Adrenal gland (tissue), 12 donors: ENCODE measurements around the gene EIF4E2. TPM values are rescaled to one million over a fixed set of nuclear protein-coding genes. Genes with fewer than 3 reads are reported as not detected.
A peak's percentile ranks its signal among the peaks of the same experiment; 100 is the strongest.

Experiments
- DNase-seq, 7 donors: peaks; one replicate each; pipeline ENCODE4 v3.0.0-alpha.2; 2019 to 2020
- H3K27ac ChIP-seq, 5 donors: fragments of 200-600 bp; sonication (generic) in 4 of 5; 1 replicate in 3 of 5; 2 replicates in 2 of 5; pipeline versions ENCODE4 v1.5.1 to v1.8.0; 2016 to 2020; ENCODE audit warnings: mild to moderate bottlenecking in 1 of 5
- H3K27me3 ChIP-seq: fragments of 200-600 bp; 2 replicates; pipeline ENCODE4 v1.8.0; 2021
- H3K36me3 ChIP-seq, 2 donors: fragments of 200-600 bp; replicated peaks in 1 of 2; 1 replicate in 1 of 2; 2 replicates in 1 of 2; pipeline versions ENCODE4 v1.5.1 to v1.8.0; 2018 to 2022
- H3K4me1 ChIP-seq, 2 donors: fragments of 200-600 bp; replicated peaks in 1 of 2; 1 replicate in 1 of 2; 2 replicates in 1 of 2; pipeline versions ENCODE4 v1.5.1 to v1.8.0; 2018 to 2021
- H3K4me3 ChIP-seq, 4 donors: fragments of 200-600 bp; sonication (generic) in 3 of 4; one replicate each; pipeline ENCODE4 v1.5.1; 2016 to 2018
- H3K9me3 ChIP-seq, 3 donors: fragments of 200-600 bp; sonication (generic) in 1 of 3; replicated peaks in 1 of 3; 1 replicate in 2 of 3; 2 replicates in 1 of 3; pipeline versions ENCODE4 v1.5.1 to v1.8.0; 2016 to 2021
- CTCF ChIP-seq, 6 experiments: fragments of 450-650 bp in 4 of 6; fragments of 200-600 bp in 2 of 6; sonication (generic) in 1 of 6; IDR thresholded peaks; 1 replicate in 5 of 6; 2 replicates in 1 of 6; pipeline versions ENCODE4 v1.5.1 to v1.8.0; 2016 to 2021; ENCODE audit warnings: antibody characterized with exemption in 6 of 6, mild to moderate bottlenecking in 2 of 6, moderate library complexity in 1 of 6
- POLR2A ChIP-seq, 2 donors: fragments of 450-650 bp; IDR thresholded peaks; one replicate each; pipeline ENCODE4 v1.6.1; 2017; ENCODE audit warnings: antibody characterized with exemption in 2 of 2, mild to moderate bottlenecking in 2 of 2, moderate library complexity in 1 of 2
- WGBS, 4 donors: extraction: QIAGEN DNeasy Blood & Tissue Kit in 2 of 4; methylation state at CpG; one replicate each; pipeline versions ENCODE4 v1.1.5 to v1.1.7; 2013 to 2017; 5-methylcytosine and 5-hydroxymethylcytosine counted together
- intact Hi-C, 2 donors: fragments of 100-400 bp; cut with DNase I; formaldehyde crosslinking; loops; one replicate each; pipeline versions ENCODE4 v1.14.1 to v1.15.0; 2022 to 2023
- polyA plus RNA-seq, 3 donors: library from polyadenylated mRNA; stranded (reverse); fragments of 200-250 nt in 2 of 3; fragments of 350-450 nt in 1 of 3; fragmentation: Illumina TruSeq in 1 of 3; extraction: RNeasy Lipid Tissue Mini Kit (QIAGEN cat#74804) in 1 of 3; gene quantifications; one replicate each; pipeline ENCODE4 v1.2.3, GENCODE V29; 2013 to 2014
- total RNA-seq, 9 donors: library from RNA; depleted of rRNA in 4 of 9; stranded (reverse); fragments of >200 nt in 4 of 9; fragments of 120-200 nt in 1 of 9; fragmentation: NEBNext Ultra II Directional in 1 of 9; extraction: Animal tissue kit (Norgen Biotek cat#: 25700) in 1 of 9; gene quantifications; one replicate each; pipeline versions ENCODE4 v1.1.0 to v1.2.4, GENCODE V29; 2013 to 2023
- donor health status: healthy with polysubstance abuse.
- donor health status: Bipolar disorder and iron deficiency.
- donor health status: DM: yes; HTN: yes; CAD: no.
- donor health status: DM: no; HTN: no; CAD: no.
- donor health status: DM: no; HTN: no; CAD: no.
- donor health status: DM: yes; HTN: yes; CAD: no.

EIF4E2 gene
- total and polyA plus RNA-seq, 12 donors, result 32.2 to 137 (median 57.8) TPM

DNA sequence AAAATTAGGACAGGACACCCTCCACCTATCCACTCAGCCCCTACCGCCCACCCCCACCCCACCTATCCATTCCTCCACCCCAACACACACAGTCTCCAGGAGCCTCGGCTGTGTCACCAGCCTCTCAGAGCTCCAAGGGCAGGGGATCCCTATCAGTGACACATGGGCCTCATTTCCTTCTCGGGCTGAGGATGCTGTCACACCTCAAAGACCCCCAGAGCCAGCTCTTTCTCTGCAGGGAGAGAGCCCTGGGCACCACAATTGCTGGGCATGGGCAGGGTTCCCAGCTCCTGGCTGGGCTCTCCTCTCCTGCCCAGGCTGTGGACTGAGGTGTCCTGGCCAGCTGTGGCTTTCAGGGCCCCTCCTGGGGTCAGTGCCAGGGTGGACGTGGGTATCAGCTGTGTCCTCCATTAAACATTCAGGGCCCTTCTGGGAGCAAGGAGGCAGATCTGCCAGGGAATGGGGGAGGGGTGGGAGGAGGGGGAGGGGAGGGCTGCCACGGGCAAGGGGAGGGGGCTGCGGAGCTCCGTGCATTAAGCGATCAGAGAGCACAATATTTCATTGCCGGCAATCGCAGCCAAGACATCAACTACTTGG is 48.6 kb upstream of the EIF4E2 start:
- Histone ChIP-seq H3K4me3 (no peak overlapping the region), H3K27ac (peak overlapping the region; percentile 71 to 89 (median 79)), H3K36me3 (no peaks in the 10 kb centered on the region), H3K27me3 (no peaks in the 10 kb centered on the region), H3K4me1 (peaks cover 16 to 27% of the 10 kb centered on the region in 2 donors), H3K9me3 (no peaks in the 10 kb centered on the region)
- 4 to 56% (median 29%) methylated on average over 6 to 10 of the region's 10 CpGs for WGBS, 4 donors
- intact Hi-C loops, result no loop called here
- no peak for TF ChIP-seq POLR2A (IDR thresholded peaks at IDR 0.05)
- TF ChIP-seq CTCF (IDR thresholded peaks at IDR 0.05), result no peak
- peak in 4 of 7 donors; percentile 37 to 49 (median 40) for DNase-seq

DNA sequence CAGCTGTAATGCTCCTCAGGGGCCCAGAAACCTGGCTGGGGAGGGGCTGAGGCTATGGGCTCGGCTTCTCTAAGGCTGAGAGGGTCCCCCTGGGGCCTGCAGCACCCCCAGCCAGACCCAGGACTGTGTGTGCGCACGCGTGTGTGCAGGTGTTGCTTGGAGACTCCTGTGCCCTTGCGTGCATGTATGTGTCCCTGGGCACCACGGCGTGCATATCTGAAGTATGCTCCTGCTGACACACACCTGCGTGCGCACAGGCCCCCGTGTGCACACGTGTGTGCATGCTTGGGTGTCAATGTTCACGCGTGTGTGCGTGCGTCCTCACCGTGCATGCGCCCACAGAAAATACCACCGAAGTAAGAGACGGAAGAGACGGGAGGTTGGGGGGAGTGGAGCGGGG is 48.0 kb upstream of the EIF4E2 start:
- peak overlapping the region in 1 of 4 donors; percentile 52 for H3K4me3 ChIP-seq
- TF ChIP-seq POLR2A (IDR thresholded peaks at IDR 0.05), result no peak
- peak in 5 of 7 donors; percentile 43 to 64 (median 49) for DNase-seq
- intact Hi-C loops, result no loop called here
- H3K9me3 ChIP-seq, result no peaks in the 10 kb centered on the region
- 2 to 19% (median 17%) methylated on average over 5 to 20 of the region's 21 CpGs for WGBS, 4 donors
- peak overlapping the region in 2 of 5 donors; percentile 81 to 89 for H3K27ac ChIP-seq
- no peaks in the 10 kb centered on the region for H3K36me3 ChIP-seq
- H3K4me1 ChIP-seq, result peaks cover 16 to 27% of the 10 kb centered on the region in 2 donors
- H3K27me3 ChIP-seq, result no peaks in the 10 kb centered on the region

DNA sequence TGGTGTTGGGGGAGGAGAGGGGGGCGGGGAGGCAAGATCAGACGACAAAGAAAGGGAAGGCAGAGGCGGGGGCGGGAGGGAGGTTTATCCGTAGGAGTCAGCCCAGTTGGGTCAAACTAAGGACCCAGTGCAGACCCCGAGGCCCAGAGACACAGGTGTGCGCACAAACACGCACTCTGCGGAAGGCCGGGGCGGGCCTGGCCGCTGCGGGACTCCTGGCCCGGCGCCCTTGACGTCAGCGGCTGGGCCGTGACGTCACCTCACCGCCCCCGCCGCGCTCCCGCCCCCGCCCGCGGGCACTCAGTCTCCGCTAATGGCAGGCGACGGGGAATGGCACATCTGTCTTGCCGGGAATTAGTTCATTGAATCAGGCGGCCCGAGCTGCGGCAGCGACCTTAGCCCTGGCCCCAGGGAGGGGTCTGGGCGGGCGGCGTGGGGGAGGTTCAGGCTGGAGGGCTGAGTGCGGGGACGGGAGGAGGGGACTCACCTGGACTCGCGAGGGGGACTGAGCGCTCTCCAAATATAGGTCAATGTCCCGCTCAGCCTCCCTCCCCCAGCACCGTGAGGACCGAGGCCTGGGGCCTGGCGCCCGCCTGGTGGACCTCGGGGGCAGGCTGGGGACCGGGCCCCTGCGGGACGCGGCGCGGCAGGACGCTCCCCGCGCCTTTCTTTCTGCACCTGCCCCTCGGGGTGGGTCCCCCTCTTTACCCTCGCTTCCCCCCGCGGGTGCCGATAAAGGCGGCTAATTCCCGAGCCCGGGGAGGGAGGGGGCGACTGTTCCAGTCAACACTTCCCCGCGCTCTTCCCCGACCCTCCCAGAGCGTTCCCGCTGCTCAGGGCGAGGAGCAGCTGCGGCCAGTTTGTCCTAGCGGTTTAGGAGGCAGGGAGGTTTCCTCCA is 47.3 kb upstream of the EIF4E2 start:
- no peaks in the 10 kb centered on the region for H3K36me3 ChIP-seq
- peak overlapping the region in 1 of 4 donors; percentile 52 for H3K4me3 ChIP-seq
- TF ChIP-seq POLR2A (IDR thresholded peaks at IDR 0.05), result no peak
- no peak for TF ChIP-seq CTCF (IDR thresholded peaks at IDR 0.05)
- peak; percentile 44 to 84 (median 68) for DNase-seq
- intact Hi-C loops, result no loop called here
- H3K4me1 ChIP-seq, result peaks cover 16 to 27% of the 10 kb centered on the region in 2 donors
- H3K9me3 ChIP-seq, result no peaks in the 10 kb centered on the region
- H3K27me3 ChIP-seq, result no peaks in the 10 kb centered on the region
- peak overlapping the region in 2 of 5 donors; percentile 44 to 89 for H3K27ac ChIP-seq
- WGBS, 4 donors, result 15 to 47% (median 18%) methylated on average over 24 to 74 of the region's 75 CpGs

DNA sequence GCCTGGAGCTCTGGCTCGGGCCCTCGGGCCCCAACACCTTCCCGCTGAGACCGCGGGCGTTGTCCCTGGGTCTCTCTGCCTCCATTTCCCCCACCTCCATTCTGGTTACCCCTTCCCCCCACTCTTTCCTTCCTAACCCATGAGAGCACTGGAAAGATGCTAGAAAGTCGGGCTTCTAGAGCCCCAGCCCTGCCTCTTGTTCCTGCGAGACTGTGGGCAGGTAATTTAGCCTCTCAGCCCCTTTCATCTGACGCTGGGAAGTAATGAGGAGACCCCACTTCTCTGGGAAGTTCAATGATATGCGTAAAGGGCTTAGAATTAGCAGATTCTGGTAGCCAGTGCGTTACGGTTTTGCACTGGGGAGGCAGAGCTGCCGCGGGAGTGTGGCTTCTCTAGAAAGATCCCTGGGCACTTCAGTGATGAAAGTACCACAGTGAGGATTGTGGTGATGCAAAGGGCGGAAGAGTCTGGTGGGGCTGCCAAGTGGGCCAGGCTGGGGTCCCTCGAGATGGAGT is 46.6 kb upstream of the EIF4E2 start:
- H3K36me3 ChIP-seq, result no peaks in the 10 kb centered on the region
- no peak for TF ChIP-seq POLR2A (IDR thresholded peaks at IDR 0.05)
- TF ChIP-seq CTCF (IDR thresholded peaks at IDR 0.05), result no peak
- H3K4me1 ChIP-seq, result peaks cover 16 to 27% of the 10 kb centered on the region in 2 donors
- no peak for DNase-seq
- H3K27ac ChIP-seq, result peak overlapping the region in 1 of 5 donors; percentile 44
- H3K9me3 ChIP-seq, result no peaks in the 10 kb centered on the region
- no peak overlapping the region for H3K4me3 ChIP-seq
- no peaks in the 10 kb centered on the region for H3K27me3 ChIP-seq
- 59 to 68% (median 63%) methylated on average over 16 of the region's 16 CpGs for WGBS, 4 donors
- intact Hi-C loops, result no loop called here
